ENCODE results near the gene BPGM. TPM values are rescaled to one million over a fixed set of nuclear protein-coding genes. Genes with fewer than 3 reads are reported as not detected.

Gene BPGM
- total RNA-seq, 4 donors from 2014 or later: 9.8 to 13.3 (median 12.5) TPM

DNA sequence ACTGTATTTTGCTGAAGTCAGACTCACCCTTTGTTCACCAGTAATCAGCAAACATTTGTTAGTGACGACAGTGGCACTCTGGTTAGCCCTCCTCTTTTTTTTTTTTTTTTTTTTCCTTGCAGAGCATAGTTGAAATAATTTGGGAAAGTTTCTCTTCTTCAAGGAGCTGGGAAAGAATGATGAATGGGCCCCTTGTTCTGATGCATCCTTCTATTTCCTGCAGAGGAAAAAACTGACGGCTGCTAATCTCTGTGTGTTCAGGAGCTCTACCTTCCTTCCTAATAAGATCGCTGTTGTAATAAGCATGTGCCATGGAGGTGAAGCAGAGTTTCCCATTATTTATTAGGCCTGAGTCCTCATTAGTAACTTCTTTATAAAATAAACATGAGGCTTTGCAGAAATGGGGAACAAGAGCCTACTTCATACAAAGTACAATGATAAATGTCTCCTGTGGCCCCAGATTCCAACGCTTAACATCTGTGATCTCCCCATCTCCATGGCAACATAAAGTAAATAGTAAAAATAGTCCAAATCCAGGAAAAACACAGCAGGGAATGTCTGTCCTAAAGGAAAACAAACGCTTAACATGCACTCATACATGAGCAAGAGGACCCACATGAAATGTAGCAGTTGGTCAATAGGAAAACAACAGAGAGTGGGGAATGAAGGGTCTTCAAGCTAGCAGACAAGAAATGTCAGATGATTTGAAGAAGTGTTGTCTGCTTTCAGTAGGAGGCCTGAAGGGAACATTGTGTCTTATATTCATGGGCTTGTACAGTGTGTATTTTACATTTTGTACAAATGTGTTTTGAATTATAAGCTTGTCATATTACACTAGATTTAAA is 73.7 kb downstream of the BPGM start:
- Histone ChIP-seq H3K27me3 (no peaks in the 10 kb centered on the region), H3K27ac (peak overlapping the region; percentile 86), H3K4me1 (peaks cover 21% of the 10 kb centered on the region), H3K4me3 (no peak overlapping the region), H3K9me3 (no peaks in the 10 kb centered on the region), H3K36me3 (no peaks in the 10 kb centered on the region)
- DNase-seq (ENCODE audit: low spot score in 2 of 2): no peak
- WGBS: 29% methylated on average over 5 of the region's 5 CpGs
- TF ChIP-seq EP300 (IDR thresholded peaks at IDR 0.05) (peak; percentile 68), POLR2AphosphoS5 (IDR thresholded peaks at IDR 0.05) (no peak), POLR2A (IDR thresholded peaks at IDR 0.05) (no peak)
- TF ChIP-seq, protein P1, sequence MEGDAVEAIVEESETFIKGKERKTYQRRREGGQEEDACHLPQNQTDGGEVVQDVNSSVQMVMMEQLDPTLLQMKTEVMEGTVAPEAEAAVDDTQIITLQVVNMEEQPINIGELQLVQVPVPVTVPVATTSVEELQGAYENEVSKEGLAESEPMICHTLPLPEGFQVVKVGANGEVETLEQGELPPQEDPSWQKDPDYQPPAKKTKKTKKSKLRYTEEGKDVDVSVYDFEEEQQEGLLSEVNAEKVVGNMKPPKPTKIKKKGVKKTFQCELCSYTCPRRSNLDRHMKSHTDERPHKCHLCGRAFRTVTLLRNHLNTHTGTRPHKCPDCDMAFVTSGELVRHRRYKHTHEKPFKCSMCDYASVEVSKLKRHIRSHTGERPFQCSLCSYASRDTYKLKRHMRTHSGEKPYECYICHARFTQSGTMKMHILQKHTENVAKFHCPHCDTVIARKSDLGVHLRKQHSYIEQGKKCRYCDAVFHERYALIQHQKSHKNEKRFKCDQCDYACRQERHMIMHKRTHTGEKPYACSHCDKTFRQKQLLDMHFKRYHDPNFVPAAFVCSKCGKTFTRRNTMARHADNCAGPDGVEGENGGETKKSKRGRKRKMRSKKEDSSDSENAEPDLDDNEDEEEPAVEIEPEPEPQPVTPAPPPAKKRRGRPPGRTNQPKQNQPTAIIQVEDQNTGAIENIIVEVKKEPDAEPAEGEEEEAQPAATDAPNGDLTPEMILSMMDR (IDR thresholded peaks at IDR 0.05): no peak

DNA sequence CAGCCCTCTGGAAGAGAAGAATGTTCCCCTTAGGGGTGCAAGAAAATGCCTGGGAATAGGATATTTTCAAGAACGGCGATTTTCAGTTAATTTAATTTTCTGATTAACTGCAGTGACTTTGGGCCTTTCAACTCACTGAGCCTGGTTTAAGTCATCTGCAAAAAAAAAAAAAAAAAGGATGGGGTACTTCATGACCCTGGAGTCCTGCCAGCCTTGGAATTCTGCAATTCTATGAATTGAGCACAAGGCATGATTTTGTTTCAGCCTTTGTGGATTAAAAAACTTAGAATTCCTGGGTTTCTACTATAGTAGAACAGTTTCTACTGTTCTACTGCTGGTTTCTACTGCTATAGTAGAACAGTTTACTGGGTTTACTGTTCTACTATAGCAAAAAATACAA is 74.5 kb downstream of the BPGM start:
- DNase-seq (ENCODE audit: low spot score in 2 of 2): no peak
- H3K4me1 ChIP-seq: peaks cover 21% of the 10 kb centered on the region
- TF ChIP-seq POLR2AphosphoS5 (IDR thresholded peaks at IDR 0.05): no peak
- no peaks in the 10 kb centered on the region for H3K27me3 ChIP-seq
- H3K4me3 ChIP-seq: no peak overlapping the region
- no peaks in the 10 kb centered on the region for H3K9me3 ChIP-seq
- H3K27ac ChIP-seq: peak overlapping the region; percentile 86
- no peaks in the 10 kb centered on the region for H3K36me3 ChIP-seq
- WGBS: 55% methylated on average over 2 of the region's 2 CpGs

DNA sequence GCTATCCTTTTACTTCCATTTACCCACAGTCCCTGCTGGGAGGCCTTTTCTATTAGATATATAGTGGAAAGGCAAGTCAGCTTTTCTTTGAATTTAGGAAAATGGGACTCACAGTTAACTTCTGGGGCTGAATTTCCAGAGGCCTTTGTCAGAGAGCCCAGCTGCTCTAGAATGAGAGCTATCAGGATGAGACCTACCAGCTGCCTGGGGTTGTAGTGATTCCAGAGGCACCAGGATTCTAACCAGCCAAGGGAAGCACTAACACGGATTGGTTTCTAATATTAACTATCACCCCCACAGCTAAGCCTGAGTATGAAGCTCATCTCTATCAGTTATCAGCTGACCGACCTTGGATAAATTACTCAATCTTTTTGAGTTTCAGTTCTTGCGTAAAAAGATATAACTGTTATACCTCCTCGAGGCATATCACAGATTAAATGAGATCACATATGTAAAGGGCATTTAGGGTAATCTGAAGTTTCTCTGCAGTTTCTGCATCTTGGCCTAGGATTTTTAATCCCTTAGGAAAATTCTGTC is 76.2 kb downstream of the BPGM start:
- peak overlapping the region; percentile 41 for H3K27ac ChIP-seq
- TF ChIP-seq POLR2AphosphoS5 (IDR thresholded peaks at IDR 0.05) (no peak), POLR2A (IDR thresholded peaks at IDR 0.05) (no peak), EP300 (IDR thresholded peaks at IDR 0.05) (no peak)
- TF ChIP-seq, protein P1 (IDR thresholded peaks at IDR 0.05): no peak

DNA sequence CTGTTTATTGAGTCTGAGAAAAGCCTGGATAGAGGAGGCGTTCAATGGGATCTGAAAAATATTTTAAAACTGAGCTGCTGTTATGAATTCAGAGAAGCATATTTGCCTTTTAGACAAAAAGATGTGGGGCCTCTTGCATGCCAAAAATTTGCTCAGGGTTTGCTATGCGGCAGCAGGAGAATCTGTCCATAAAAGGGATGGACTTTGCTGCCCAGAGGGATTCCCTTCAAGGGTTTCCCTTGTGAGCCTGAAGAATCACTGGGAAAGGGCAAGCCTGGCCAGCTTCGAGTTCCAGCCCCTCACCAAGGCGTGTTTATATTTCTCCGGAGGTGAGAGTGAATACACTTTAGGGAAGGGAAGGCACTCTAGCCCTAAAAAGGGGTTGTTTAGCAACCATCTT is 77.2 kb downstream of the BPGM start:
- TF ChIP-seq, protein P1 (IDR thresholded peaks at IDR 0.05): no peak
- TF ChIP-seq POLR2AphosphoS5 (IDR thresholded peaks at IDR 0.05): no peak
- no peaks in the 10 kb centered on the region for H3K36me3 ChIP-seq
- DNase-seq (ENCODE audit: low spot score in 2 of 2): no peak
- H3K27me3 ChIP-seq: no peaks in the 10 kb centered on the region
- no peak overlapping the region for H3K27ac ChIP-seq
- 85% methylated on average over 5 of the region's 5 CpGs for WGBS
- no peak overlapping the region for H3K4me3 ChIP-seq
- H3K4me1 ChIP-seq: peaks cover 29% of the 10 kb centered on the region
- no peaks in the 10 kb centered on the region for H3K9me3 ChIP-seq

More for the DNA sequence above, 76.2 kb downstream of the BPGM start:
- Histone ChIP-seq H3K27me3 (no peaks in the 10 kb centered on the region), H3K36me3 (no peaks in the 10 kb centered on the region), H3K9me3 (no peaks in the 10 kb centered on the region), H3K4me1 (peaks cover 29% of the 10 kb centered on the region), H3K4me3 (no peak overlapping the region)
- 90% methylated on average over 4 of the region's 4 CpGs for WGBS
- DNase-seq (ENCODE audit: low spot score in 2 of 2): no peak

DNA sequence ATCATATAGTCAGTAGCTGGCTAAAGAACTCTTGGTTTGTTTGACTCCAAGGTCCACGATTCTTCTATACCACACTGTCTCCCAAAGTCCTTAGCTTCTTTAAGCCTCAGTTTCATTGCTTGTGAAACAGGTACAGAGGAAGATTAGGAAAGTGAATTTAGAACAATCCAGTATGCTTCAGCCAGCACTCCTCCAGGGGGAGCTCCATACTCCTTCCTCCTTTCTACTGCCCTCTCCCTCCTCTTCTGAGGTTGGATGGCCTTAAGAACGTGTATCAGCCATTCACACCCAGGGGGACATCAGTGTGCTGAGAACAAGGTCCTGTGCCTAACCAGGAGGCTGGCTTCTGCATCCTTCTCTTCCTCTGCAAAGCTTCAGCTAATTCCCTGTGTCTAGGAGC is 78.0 kb downstream of the BPGM start:
- Histone ChIP-seq H3K4me1 (peaks cover 28% of the 10 kb centered on the region), H3K36me3 (no peaks in the 10 kb centered on the region), H3K27ac (no peak overlapping the region), H3K9me3 (no peaks in the 10 kb centered on the region), H3K27me3 (no peaks in the 10 kb centered on the region), H3K4me3 (no peak overlapping the region)
- DNase-seq (ENCODE audit: low spot score in 2 of 2): no peak
- TF ChIP-seq, protein P1 (IDR thresholded peaks at IDR 0.05): no peak
- TF ChIP-seq EP300 (IDR thresholded peaks at IDR 0.05): no peak
- TF ChIP-seq POLR2A (IDR thresholded peaks at IDR 0.05): no peak
- TF ChIP-seq POLR2AphosphoS5 (IDR thresholded peaks at IDR 0.05): no peak
- 60% methylated on average over 2 of the region's 2 CpGs for WGBS

Data from suprapubic skin (tissue), 4 donors.